NCI-H82 treated with DMSO at 0.1 percent for 48 hours (cell line): Measurements from ENCODE around the gene CD93.

Experiments used
- DNase-seq: peaks from one replicate; lab custom pipeline; 2025; ENCODE audit not compliant: unreplicated experiment; lab: John Stamatoyannopoulos, UW

CD93 gene

DNA sequence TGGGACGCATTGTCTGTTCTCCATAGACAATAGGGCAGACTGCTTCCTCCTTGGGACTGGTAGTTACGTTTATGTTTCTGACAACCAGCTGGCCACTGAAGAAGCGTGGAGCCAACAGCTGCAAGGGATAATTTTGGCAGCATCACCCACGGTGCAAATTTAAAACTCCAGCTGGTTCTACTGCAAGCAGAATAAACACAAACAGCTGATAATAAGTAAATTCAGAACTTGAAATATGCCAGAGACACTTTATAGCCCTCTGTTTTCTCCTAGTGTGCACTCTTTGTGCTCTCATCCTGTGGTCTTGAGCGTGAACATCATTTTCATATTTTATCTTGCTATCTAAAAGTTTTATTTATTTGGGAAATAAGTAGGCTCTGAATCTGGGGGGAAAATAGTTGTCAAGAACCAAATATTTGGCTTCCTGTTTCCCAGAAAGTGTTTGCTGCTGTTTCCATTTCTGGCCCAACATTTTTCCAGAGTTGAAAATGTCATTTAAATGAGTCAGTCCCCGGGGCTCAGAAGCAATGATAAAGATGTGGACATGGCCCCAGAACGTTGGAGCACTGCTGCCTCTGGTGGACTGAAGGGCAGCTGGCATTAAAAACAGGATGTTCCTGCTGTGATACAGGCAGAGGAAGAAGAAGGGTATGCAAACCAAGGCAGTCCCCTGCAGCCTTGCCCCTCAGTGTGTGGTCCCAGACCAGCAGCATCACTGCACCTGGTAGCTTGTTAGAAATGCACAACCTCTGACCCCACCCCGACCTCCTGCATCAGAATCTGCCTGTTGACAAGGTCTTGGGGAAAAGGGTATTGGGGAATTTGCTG lies 24.2 kb downstream of the CD93 start:
- no peak for DNase-seq

DNA sequence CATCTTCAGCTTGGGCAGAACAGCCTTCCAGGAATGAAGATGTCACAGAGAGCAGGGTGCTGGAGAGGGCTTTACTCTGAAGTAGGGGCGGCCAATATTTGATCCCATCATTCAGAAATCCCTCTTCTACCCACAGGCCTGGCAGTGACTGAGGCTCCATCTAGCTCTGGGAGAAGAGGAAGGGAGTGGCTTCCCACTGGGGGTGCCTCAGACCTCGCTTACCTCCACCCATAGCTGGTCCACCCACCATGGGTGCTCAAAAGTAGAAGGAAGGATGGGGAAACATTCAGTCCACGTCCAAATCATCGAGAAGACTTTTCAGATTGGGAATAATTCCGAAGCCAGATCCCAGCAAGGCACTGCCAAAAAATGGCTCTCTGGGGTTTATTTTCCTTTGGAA lies 24.9 kb downstream of the CD93 start:
- no peak for DNase-seq

DNA sequence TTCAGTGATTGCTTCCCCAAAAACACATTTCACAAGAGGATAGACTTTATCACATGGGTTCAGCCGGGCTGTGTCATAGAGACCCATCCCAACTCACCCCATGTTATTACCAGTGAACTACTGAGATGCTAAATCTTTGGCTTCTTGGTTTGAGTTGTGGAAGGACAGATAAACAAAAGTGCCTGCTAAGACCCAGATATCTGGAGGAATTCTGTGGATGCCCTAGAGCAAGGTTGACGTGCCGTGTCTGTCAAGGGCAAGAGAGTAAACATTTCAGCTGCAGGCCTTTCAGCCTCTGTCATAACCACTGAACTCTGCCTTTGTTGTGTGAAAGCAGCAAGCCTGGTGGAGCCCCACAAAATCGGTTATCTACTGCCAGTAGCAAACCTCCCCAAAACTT lies 25.5 kb downstream of the CD93 start:
- no peak for DNase-seq

DNA sequence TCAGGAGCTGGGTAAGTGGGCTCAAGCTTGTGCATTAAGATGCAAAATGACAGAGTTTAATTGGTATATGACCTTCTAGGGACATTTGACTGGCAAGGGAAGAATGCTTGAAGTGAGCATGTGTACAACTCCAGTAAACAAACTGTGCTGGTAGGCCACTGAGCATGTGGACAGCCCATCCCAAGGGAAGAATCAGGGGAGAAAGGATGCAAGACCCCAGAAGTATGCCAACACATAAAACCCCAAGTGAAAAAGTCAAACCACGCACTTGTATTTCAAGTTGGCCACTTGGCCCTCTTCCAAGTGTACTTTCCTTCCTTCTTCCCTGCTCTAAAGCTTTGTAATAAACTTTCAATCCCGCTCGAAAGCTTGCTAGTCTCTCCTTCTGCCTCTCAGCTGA lies 26.3 kb downstream of the CD93 start:
- DNase-seq: no peak

DNA sequence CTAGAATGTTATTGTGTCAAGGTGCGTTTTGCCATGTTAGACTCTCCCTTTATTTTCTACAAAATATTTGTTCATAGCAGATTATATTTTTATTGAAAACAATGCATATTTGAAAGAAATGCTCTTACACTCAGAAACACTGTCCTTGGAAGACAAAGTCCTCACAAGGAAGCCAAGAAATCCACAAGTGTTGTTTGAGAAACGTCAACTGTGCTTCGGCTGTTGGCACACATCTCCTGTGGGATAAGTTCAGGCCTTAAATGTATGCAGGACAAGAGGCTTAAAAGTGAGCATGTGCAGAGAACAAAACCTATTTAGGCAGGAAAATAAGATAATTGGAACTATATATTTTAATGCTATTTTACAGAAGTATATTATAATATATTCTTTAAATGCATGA lies 27.1 kb downstream of the CD93 start:
- no peak for DNase-seq

DNA sequence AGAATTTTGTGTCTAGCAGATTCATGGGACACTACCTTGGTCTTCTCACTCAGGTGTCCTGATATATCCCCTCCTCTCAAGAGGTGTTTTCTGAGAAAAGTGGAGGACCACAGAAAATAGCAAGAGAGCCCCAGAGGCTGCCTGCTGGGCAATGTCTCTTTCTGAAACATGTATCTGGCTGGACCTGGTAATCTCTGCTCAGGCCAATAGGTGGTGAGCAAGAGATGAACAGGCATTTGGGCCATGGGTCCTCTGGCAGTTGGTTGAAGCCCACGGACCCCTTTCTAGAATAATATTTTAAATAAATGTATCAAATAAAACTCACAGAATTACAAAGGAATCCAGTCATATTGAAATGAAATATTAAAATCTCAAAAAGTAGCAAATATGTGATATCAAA lies 27.9 kb downstream of the CD93 start:
- DNase-seq: no peak

DNA sequence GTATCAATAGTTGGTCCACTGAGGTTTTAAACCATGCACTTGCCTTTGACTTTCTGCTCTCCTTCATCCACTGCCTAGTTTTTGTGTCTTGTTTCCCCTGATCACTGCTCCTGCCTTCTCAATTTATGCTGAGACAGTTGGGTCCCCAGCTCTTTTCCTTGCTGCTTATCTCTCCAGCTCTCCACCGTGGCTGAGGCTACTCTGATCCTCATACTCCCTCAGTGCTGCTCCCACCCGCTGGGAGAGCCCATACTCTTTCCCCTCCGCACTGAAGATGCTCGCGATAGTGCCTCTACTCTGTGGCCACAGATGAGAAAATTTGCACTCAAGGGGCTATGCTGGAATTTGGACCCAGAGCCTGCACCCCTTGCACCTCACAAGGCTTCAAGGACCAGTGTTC lies 33.2 kb downstream of the CD93 start:
- DNase-seq: no peak

DNA sequence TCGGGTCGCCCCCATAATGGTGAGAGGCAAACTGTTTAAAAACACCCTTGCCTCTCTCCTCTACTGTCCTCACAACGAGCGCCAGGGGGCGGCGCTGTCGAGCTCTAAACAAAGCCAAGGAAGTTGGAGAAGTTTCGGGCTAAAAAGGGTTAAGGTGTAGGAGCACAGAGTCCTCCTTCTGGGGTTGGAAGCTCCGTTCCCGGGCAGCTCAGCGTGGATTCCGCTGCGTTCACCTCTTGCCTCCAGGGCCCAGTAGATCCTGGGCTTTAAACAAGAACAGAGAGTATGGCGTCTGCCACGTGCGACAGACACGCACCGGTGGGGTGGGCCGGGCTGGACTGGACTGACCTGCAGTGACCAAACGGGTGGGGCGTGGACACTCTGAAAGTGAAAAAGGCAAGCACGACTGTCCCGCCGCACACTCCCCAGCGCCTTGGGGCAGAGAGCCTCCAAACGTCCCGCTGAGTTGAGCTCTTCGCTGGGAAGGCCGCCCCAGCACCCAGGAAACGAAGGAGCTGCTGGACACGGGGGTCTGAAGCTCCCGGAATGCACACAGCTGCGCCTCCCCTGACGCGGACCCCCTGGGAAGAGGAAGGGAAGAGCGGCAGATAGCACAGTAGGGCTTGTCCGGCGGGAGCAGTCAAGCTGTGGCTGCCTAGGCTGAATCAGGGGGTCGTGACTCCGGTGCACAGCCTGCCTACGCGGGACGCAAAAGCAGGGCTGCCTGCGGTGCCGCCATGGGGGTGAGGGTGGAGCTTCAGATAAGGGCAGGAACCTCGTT lies 35.1 kb downstream of the CD93 start:
- DNase-seq: no peak

DNA sequence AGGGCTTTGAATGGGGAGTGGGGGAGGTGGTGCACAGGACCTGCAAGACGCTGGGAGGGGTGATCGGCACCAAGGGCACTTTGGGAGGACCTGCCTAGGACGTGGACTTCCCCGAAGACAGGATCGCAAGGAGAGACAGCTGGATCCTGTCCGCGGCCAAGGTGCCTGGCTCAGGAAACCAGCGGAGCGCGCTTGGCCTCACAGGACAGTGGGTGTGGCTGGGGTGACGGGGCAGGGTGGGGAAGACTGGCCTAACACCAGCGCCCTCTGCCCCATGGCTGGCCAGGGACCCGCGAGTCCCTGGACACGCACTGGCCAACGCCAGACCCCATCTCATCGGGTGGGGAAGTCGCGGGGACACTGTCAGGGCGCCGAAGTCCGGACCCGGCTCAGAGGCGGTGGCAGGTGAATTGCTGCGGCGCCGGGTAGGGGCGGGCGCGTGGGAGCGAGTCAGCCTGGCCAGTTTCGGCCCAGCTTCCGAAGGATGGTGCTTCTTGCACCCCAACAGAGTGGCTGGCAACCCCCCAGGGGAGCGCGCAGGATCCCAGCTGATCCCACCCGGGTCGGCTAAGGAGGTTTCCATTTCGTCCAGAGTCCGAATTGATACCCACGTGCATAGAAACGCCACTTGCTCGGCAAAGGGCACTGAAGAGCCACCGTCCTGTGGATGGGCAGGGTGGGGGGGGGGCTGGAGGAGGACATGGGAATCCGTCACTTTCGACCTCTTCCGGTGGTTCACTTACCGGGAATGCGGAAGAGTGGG lies 35.9 kb downstream of the CD93 start:
- DNase-seq: no peak

DNA sequence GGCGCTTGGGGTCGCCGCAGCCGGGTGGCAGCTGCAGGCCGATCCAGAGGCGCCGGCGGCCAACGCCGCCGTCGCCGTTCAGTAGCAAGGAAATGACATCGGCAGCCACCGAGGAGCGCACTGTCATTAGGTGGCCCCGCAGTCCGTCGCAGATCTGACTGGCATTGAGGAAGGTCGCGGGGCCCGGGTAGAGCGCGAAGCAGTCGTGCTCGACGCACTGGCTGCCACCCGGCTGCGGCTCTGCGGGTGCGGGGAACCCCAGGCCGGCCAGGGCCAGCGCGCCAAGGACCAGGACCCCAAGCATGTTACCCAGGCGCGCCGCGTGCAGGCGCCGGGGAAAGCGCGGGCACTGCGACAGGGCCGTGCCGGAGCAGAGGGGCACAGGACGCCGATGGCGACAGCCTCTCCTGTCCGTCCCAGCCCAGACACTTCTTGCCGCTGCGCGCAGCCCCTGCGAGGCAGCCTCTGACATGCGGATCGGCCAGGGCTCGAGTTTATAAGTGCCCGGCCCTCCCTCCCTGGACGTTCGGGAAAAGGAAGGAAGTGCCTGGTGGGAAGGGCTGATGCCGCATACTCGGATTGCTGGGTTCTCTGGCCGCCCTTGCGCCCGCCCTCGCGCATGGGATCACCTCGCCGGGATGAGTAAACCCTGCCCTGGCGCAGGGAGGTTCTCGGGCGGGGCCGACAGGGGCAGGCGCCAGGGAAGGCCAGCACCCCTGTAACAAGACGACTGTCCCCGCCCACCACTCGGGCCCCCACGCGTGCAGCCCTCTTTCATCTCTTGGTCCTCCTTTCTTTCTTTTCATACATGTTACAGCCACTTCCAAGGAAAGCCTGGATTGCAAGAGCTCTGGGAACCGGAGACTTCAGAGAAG lies 36.7 kb downstream of the CD93 start, which contains the start of gene THBD:
TSS of gene THBD (minus strand) at position 472 of the 875 bp plus-strand sequence. CDS start at position 304, 168 bp downstream.
- no peak for DNase-seq

DNA sequence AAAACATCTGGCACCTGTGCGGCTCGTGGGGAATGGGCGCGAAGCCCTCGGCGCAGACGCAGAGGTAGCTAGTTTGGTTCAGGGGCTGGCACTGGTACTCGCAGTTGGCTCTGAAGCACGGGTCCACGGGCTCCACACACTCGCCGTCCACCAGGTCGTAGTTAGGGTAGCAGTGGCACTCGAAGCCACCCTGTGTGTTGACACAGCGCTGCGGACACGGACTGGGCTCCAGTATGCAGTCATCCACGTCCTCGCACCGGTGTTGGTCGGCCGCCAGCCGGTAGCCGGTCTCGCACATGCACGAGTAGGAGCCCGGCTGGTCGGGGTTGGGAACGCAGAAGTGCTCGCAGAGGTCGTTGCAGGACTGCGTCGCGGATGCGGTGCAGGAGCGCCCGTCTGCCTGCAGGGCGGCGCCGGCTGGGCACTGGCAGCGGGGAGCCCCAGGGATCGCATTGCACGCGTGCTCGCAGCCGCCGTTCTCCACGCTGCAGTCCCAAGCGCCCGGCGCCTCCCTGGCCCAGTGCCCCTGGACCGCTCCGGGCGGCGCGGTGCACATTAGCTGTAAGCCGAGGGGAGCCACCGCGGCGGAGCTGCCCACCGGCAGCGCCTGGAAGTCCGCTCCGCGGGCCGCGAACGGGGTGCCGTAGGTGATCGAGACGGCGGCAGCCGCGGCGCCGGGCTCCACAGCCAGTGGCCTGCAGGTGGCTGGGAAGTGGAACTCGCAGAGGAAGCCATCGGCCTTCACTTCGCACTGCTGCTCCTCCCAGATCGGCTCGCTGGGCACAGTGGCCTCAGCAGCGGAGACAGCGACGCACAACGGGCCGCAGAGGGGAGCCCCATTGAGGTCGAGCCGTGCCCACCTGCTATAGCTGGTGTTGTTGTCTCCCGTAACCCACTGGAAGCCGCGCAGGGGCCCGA lies 37.6 kb downstream of the CD93 start:
- DNase-seq: no peak

DNA sequence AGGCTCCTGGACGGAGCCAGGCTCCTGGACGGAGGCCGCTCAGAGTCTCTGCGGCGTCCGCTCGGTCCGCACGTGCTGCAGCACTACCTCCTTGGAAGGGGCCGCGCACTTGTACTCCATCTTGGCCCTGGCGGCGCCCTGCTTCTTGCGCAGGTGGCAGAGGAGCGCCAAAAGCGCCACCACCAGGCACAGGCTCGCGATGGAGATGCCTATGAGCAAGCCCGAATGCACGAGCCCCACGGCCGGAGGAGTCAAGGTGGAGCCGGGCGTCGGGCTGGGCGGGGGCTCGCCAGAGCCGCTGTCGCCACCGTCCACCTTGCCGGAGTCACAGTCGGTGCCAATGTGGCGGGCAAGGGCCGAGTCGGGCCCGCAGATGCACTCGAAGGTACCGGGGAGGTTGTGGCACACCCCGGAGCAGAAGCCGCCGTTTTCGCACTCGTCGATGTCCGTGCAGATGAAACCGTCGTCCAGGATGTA lies 38.3 kb downstream of the CD93 start:
- no peak for DNase-seq

DNA sequence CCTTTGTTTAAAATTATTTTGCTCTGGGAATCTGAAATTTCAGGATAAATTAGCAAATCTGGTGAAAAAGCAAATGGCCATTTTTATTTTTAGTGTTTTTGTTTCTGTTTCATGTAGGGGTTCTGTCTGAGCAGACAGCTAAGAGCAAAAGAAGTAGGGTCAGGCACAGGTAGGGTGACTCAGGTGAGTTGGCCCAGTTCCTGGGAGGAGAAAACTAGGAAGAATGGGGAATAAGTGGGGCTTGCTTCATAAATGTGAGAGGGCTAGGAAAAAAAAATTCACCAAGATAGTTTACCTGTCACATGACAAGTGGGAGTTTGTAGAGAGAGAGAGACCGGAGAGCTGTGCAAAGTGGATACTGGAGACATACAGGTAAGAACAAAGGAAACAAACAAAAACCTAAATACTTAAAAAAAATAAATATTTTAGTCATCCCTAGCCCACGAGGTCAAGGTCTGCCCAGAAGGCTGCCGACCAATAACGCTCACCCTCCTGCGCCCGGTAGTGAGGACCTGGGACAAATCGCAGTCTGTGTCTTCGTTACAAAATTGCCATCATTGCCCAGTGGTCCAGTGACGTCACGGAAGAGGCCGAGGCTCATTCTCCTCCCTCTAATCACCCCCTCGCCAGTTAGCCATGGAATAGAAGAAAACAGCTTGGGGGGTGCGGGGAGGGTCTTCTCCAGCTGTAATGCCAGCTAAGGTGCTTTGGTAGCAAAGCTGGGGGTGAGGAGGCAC lies 39.0 kb downstream of the CD93 start:
- no peak for DNase-seq

DNA sequence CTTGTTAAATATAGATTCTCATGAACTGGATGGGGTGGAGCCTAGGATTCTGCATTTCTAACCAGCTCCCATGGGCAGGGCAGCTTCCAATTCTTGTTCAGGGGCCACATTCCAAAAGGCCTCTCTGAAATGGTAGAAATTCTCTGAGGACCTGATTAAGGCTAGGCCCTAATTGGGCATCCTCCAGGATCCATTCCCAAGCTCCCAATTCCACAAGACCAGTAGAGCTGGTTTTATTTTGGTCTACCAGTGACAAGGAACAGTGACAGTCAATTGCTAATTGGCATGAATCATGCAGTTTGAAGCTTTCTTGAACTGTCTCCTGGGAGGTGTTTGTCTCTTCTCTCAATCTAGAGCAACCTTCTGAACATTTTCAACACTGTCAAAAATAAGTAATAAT lies 39.7 kb downstream of the CD93 start:
- no peak for DNase-seq

DNA sequence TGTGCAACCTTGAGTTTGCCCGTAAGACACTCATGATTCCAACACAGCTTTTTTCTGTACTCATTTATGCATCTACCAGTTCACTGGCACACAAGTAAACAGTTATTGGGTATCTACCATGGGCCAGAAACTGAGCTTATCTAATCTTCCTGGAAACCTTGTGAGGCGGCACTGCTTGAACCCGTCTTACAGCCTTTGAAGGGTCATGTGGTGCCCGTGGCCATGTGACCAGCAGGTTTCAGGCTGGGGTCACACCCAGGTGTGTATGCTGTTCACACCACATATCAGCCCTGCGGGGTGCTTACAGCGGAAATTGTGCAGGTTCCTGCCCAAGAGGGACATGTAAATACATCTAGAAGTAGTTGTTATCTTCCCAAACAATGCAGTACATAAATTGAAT lies 42.7 kb downstream of the CD93 start:
- DNase-seq: no peak

DNA sequence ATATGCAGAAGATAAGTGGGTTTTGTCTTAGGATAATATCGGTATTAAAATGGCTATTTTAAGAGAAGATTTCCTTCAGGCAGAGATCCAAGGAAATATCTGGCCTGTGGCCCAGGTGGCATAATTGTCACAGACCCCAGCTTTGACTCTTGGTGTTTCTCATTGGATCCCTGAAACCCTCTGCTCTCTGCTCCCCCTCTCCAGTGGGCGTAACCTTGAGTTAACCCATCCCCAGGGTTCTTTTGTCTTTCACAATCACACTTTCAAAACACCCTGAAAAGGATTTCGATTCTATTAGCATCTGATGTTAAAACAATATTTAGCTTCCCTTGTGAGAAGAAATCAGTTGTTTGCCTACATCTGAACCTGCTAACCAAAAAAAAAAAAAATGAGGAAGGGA lies 43.9 kb downstream of the CD93 start:
- DNase-seq: no peak

DNA sequence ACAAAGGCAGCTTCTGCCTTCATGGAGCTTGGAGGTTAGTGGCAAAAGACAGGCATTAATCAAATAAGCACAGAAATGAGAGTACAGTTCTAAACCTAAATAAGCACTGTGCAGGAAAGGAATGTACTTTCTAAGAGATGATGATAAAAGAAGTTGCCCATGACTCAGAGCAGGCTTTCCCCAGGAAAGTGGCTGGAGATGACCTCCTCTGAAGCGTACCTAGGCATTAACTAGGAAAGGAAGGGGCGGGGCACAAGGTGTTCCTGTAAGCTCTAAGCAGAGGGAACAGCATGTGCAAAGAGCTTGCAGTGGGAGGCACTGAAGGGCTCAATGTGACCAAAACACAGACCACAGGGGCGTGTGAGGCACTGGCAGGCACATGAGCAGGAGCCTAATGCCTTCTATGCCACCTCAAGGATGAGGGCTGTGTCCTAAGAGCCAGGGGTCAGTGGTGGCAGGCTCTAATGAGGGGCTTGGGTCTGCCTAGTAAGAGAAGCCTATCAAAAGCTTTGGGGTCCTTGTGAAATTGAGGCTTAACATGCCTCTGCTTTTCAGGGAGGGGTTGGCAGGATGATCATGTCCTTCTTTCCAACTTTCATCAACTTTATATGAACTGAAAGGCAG lies 46.1 kb downstream of the CD93 start:
- no peak for DNase-seq

DNA sequence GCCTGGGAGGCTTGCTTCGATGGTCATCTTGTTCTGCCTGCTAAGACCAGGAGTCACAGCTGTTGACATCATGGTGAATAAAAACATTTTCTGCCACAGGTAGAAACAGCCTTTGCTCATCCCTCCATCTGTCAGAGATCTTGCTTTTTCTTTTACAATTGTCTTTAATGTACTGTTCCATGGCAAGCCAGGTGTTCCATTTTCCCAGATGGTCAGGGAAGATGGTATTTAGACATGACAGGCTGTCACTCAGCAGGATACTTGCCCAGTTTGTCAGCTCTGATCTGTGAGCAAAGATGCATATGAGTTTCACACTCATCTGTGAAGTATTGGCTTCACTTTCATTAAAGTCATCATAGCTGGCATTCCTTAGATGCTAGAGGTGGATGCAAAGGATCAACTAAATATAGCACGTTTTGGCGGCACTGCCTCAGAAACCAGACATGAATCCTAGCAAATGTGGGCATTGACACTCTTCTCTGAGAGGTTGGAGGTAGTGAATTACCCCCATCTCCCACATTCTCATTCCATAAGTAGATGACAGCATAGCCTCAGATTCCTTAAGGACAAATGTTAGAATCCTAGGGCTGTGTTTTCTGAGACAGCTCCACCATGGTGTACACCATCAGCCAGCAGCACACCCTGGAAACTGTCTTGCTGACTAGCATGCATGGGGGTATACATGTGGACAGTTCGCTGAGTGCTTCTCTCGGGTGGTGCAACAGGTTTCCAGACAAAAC lies 46.8 kb downstream of the CD93 start:
- no peak for DNase-seq
